ENCODE results near the gene STPG3.

- TF ChIP-seq REST (IDR thresholded peaks at IDR 0.05; ENCODE audit: insufficient read depth in 1 of 2, low read depth in 2 of 2, low read length in 2 of 2): no peak
- no peak for TF ChIP-seq POLR2AphosphoS5 (IDR thresholded peaks at IDR 0.05; ENCODE audit: low read depth, low read length)
- no peak for TF ChIP-seq TAF1 (IDR thresholded peaks at IDR 0.05; ENCODE audit: borderline replicate concordance, insufficient read depth, low read length)
Observed at GRCh38 chr9:137229903-137230704, 21.0 kb upstream of the STPG3 start.

Measured in PFSK-1 (cell line).